ENCODE data around the gene MYRF. TPM values are rescaled to one million over a fixed set of nuclear protein-coding genes. Genes with fewer than 3 reads are reported as not detected.

The MYRF gene
- total RNA-seq, 1 donor from 2014 or later = 62.1 TPM

DNA sequence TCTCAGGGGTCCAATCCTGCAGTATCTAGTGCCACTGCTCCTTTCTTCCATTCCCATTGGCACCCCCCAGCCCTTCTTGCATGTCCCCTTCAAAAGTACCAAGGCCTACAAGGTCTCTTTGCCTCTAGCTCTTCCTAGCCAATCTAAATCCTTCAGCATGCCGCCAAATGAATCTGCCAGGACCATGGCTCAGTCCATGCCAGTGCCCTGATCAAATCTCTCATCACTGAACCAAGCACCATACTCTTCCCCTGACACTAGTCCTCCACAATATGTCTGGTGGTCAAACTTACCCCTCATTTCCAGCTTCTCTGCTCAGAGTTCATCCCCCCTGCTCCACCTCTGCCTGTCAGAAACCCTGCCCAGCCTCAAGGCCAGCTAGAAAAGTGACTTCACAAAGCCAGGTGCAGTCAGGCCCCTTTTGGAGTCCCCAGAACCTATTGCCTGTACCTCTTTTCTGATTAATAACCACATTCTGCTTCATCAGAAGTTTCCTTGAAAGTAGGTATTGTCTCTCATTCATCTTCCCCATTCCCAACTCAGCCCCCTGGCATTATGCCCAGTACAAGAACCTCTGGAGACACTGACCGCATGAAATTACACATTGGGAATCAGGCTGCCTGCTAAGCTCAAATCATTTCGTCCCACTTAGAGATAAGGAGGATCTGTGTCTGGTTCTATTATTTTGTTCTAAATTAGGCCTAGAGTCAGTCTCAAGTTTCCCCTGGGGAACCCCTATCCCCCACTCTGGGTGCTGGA is 51.6 kb downstream of the MYRF start:
- TF ChIP-seq, protein P1, sequence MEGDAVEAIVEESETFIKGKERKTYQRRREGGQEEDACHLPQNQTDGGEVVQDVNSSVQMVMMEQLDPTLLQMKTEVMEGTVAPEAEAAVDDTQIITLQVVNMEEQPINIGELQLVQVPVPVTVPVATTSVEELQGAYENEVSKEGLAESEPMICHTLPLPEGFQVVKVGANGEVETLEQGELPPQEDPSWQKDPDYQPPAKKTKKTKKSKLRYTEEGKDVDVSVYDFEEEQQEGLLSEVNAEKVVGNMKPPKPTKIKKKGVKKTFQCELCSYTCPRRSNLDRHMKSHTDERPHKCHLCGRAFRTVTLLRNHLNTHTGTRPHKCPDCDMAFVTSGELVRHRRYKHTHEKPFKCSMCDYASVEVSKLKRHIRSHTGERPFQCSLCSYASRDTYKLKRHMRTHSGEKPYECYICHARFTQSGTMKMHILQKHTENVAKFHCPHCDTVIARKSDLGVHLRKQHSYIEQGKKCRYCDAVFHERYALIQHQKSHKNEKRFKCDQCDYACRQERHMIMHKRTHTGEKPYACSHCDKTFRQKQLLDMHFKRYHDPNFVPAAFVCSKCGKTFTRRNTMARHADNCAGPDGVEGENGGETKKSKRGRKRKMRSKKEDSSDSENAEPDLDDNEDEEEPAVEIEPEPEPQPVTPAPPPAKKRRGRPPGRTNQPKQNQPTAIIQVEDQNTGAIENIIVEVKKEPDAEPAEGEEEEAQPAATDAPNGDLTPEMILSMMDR (conservative IDR thresholded peaks at IDR 0.05) = no peak
- H3K4me3 Mint-ChIP-seq = no peak overlapping the region
- no peaks in the 10 kb centered on the region for H3K9me3 Mint-ChIP-seq
- peak overlapping the region; percentile 11 for H3K27ac Mint-ChIP-seq
- H3K36me3 Mint-ChIP-seq = peaks cover 26% of the 10 kb centered on the region
- no peak for DNase-seq (ENCODE audit: extremely low spot score, unreplicated experiment)
- peaks cover 4% of the 10 kb centered on the region for H3K4me1 Mint-ChIP-seq (ENCODE audit: unreplicated experiment)
- H3K27me3 Mint-ChIP-seq = no peaks in the 10 kb centered on the region

DNA sequence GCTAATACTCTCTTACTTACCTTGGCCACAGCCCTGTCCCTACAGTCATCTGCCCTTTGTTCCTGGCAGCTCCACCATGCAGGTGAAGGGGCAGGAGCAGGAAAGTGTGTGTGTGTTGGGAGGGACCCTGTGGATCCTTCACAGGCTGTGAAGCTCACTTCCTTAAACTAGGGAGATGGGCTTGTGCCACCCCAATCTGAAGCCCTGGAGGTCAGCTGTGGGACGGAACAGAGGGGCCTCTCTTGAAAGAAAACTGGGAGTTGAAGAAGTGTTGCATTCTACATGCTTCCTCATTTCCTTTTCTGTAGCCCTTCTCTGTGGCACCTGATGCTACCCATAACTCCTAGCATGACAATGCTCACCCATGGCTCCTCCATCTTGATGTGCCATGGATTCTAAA is 52.7 kb downstream of the MYRF start:
- H3K4me3 Mint-ChIP-seq = no peak overlapping the region
- TF ChIP-seq, protein P1 (conservative IDR thresholded peaks at IDR 0.05) = no peak
- no peak for DNase-seq (ENCODE audit: extremely low spot score, unreplicated experiment)
- no peaks in the 10 kb centered on the region for H3K9me3 Mint-ChIP-seq
- H3K27me3 Mint-ChIP-seq = no peaks in the 10 kb centered on the region
- H3K36me3 Mint-ChIP-seq = peaks cover 33% of the 10 kb centered on the region
- H3K4me1 Mint-ChIP-seq (ENCODE audit: unreplicated experiment) = peaks cover 4% of the 10 kb centered on the region
- H3K27ac Mint-ChIP-seq = peak overlapping the region; percentile 13

DNA sequence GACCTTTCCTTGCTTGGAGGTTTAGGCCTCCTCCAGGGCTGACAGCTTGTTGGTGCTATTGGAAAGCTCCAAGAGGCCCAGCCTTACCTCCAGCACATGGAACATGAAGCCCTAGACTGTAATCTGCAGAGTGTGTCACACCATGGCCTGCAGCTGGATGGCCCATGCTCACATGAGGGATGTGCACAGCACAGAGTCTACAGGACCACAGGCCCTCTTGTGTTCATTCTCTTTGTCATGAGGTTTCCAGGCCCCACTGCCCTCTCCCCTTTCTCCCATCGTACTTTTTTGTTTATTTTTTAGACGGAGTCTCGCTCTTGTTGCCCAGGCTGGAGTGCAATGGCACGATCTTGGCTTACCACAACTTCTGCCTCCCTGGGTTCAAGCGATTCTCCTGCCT is 54.3 kb downstream of the MYRF start:
- TF ChIP-seq, protein P1 (conservative IDR thresholded peaks at IDR 0.05) = no peak
- Mint-ChIP-seq H3K4me1 (ENCODE audit: unreplicated experiment) (no peaks in the 10 kb centered on the region), H3K36me3 (peaks cover 31% of the 10 kb centered on the region), H3K27ac (no peak overlapping the region), H3K4me3 (no peak overlapping the region), H3K27me3 (no peaks in the 10 kb centered on the region), H3K9me3 (no peaks in the 10 kb centered on the region)
- no peak for DNase-seq (ENCODE audit: extremely low spot score, unreplicated experiment)

DNA sequence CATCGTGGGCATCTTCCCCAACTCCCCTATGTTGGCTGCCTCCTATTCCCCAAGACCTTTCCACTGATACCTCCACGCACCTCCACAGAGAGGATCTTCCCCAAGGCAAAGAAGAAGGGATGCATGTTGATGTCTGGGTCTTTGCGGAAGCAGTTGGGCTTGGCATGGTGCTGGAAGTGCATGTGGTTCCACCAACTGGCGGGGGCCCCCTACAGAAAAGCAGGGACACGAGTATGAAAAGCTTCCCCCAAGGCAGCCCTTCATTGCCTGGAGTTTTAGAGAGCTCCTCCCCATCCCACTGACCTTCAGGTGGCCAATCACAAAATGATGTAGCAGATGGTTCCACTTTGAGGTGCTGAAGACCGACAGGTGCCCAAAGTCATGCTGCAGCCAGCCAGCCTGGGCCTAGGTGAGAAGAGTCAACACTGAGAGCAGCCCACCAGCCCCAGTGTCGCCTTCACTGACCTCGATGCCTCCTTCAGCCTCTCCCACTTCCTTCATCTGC is 58.3 kb downstream of the MYRF start:
- Mint-ChIP-seq H3K4me1 (ENCODE audit: unreplicated experiment) (peaks cover 5% of the 10 kb centered on the region), H3K36me3 (peaks cover 34% of the 10 kb centered on the region), H3K27me3 (no peaks in the 10 kb centered on the region), H3K4me3 (no peak overlapping the region), H3K27ac (no peak overlapping the region), H3K9me3 (peaks cover 11% of the 10 kb centered on the region)
- TF ChIP-seq, protein P1 (conservative IDR thresholded peaks at IDR 0.05) = no peak
- no peak for DNase-seq (ENCODE audit: extremely low spot score, unreplicated experiment)

DNA sequence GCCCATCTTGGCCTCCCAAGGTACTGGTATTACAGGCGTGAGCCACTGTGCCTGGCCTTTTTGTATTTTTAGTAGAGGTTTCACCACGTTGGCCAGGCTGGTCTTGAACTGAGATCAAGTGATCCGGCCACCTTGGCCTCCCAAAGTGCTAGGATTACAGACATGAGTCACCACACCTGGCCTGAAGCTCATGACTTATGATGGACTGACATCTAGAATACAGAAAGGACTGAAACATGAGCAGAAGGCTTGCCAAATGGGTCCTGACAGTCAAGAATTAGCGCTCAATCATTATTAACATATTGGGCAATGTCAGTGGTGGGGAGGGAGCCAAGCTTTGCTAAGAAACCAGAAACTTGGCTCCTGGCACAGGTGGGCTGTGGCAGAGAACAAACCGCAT is 59.4 kb downstream of the MYRF start:
- Mint-ChIP-seq H3K4me1 (ENCODE audit: unreplicated experiment) (peaks cover 5% of the 10 kb centered on the region), H3K27ac (peak overlapping the region; percentile 29), H3K4me3 (no peak overlapping the region), H3K9me3 (peaks cover 11% of the 10 kb centered on the region), H3K36me3 (peaks cover 34% of the 10 kb centered on the region), H3K27me3 (no peaks in the 10 kb centered on the region)
- DNase-seq (ENCODE audit: extremely low spot score, unreplicated experiment) = no peak
- TF ChIP-seq, protein P1 (conservative IDR thresholded peaks at IDR 0.05) = no peak

Measured in type B pancreatic cell (in vitro differentiated cells).